ENCODE results near the gene HAVCR2.

DNA sequence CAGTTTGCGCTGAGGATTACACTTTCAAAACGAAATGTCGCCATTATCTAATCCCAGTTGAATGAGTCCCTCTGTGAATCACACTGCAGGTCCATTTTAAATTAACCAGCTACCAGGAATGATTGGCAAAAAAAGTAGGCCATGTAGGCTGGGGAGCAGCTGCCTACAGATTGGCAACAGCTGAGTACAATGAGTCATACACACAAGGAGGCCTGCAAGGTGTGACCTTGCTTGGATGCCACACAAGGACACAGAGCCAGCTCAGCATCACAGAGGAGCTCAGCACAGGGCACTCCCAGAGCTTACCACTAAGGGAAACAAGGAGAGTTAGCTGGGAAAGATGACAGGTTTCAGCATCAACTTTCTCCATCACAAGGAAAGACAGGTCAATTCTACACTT, 62.8 kb downstream of the HAVCR2 start:
- TF ChIP-seq EZH2 (IDR thresholded peaks at IDR 0.05; ENCODE audit: insufficient read depth, poor library complexity, severe bottlenecking) (no peak), EZH2phosphoT487 (IDR thresholded peaks at IDR 0.05; ENCODE audit: insufficient read depth, low read depth) (no peak)

All from GM23248 (cell line).